IMR-90 (cell line): Measurements from ENCODE around the gene ARAP3. TPM values are rescaled to one million over a fixed set of nuclear protein-coding genes. Genes with fewer than 3 reads are reported as not detected.

Source experiments
- ATAC-seq: fragments of 200-7000 bp; cut with Tn5 transposase; 2 replicates; pipeline ENCODE4 v1.9.1; 2020; ENCODE audit warnings: low read depth, mild to moderate bottlenecking, moderate library complexity
- BruUV-seq: library from RNA; stranded (reverse); fragments of 400-500 nt; replicated peaks from 2 replicates; lab custom pipeline; 2021; lab: Mats Ljungman, UMichigan
- CTCF ChIA-PET: fragments of 300-600 bp; formaldehyde crosslinking; extraction: SDS; loops from one replicate; lab custom pipeline; 2021; ENCODE audit warnings: antibody characterized with exemption; lab: Yijun Ruan, JAX
- POLR2A ChIA-PET: fragments of 300-600 bp; sonication (Branson Sonifier 250); formaldehyde crosslinking; loops from one replicate; lab custom pipeline; 2022; ENCODE audit warnings: antibody characterized with exemption; ENCODE audit not compliant: unreplicated experiment; lab: Charles Lee
- DNase-seq: peaks from one replicate; pipeline ENCODE4 v3.0.0; 2013
- H2AFZ ChIP-seq: replicated peaks from 2 replicates; pipeline ENCODE3; 2013; ENCODE audit warnings: low read length, mild to moderate bottlenecking; ENCODE audit not compliant: poor library complexity
- H2AK5ac ChIP-seq: 2 replicates; pipeline ENCODE4 v1.6.1; 2013; ENCODE audit warnings: low read depth, low read length, inconsistent platforms
- H2AK9ac ChIP-seq: replicated peaks from 2 replicates; pipeline ENCODE3; 2013; ENCODE audit warnings: mild to moderate bottlenecking, low read depth, low read length, moderate library complexity; ENCODE audit not compliant: poor library complexity
- H2BK120ac ChIP-seq: 2 replicates; pipeline ENCODE4 v1.6.1; 2013; ENCODE audit warnings: low read depth, low read length, inconsistent platforms
- H2BK15ac ChIP-seq: 3 replicates; pipeline ENCODE4 v1.6.1; 2013; ENCODE audit warnings: low read depth, low read length, inconsistent platforms
- H2BK20ac ChIP-seq: 2 replicates; pipeline ENCODE4 v1.6.1; 2013; ENCODE audit warnings: low read depth, mild to moderate bottlenecking, inconsistent platforms, low read length, moderate library complexity
- H2BK5ac ChIP-seq: 2 replicates; pipeline ENCODE4 v1.6.1; 2013; ENCODE audit warnings: mild to moderate bottlenecking, low read depth, low read length, inconsistent platforms; ENCODE audit not compliant: poor library complexity, severe bottlenecking
- H3K14ac ChIP-seq: replicated peaks from 2 replicates; pipeline ENCODE4 v1.6.1; 2013; ENCODE audit warnings: low read depth, low read length, inconsistent platforms
- H3K18ac ChIP-seq: 2 replicates; pipeline ENCODE4 v1.6.1; 2013; ENCODE audit warnings: low read depth, low read length, control low read depth
- H3K23ac ChIP-seq: 2 replicates; pipeline ENCODE4 v1.6.1; 2013; ENCODE audit warnings: low read depth, low read length, inconsistent platforms
- H3K27ac ChIP-seq: 2 replicates; pipeline ENCODE4 v1.5.1; 2013; ENCODE audit warnings: mild to moderate bottlenecking, control low read depth, low read length; ENCODE audit not compliant: insufficient read depth
- H3K27me3 ChIP-seq: 2 replicates; pipeline ENCODE4 v1.6.1; 2013; ENCODE audit warnings: low read length; ENCODE audit not compliant: control insufficient read depth, insufficient read depth
- H3K36me3 ChIP-seq: 2 replicates; pipeline ENCODE4 v1.6.1; 2013; ENCODE audit warnings: low read length, mixed read lengths; ENCODE audit not compliant: control insufficient read depth, insufficient read depth
- H3K4ac ChIP-seq: 2 replicates; pipeline ENCODE4 v1.6.1; 2013; ENCODE audit warnings: low read depth, low read length, inconsistent platforms
- H3K4me1 ChIP-seq: 2 replicates; pipeline ENCODE4 v1.6.1; 2013; ENCODE audit warnings: low read length, mixed read lengths; ENCODE audit not compliant: control insufficient read depth, insufficient read depth
- H3K4me2 ChIP-seq: 2 replicates; pipeline ENCODE4 v1.6.1; 2013; ENCODE audit warnings: low read depth, mild to moderate bottlenecking, control low read depth, low read length, moderate library complexity
- H3K4me3 ChIP-seq: 2 replicates; pipeline ENCODE4 v1.5.1; 2013; ENCODE audit warnings: low read depth, mild to moderate bottlenecking, control low read depth, low read length, moderate library complexity; ENCODE audit not compliant: insufficient read depth
- H3K56ac ChIP-seq: 2 replicates; pipeline ENCODE4 v1.6.1; 2013; ENCODE audit warnings: low read length, inconsistent platforms; ENCODE audit not compliant: insufficient read depth; ENCODE audit errors: extremely low read depth
- H3K79me1 ChIP-seq, 2 experiments: 2 replicates each; pipeline ENCODE4 v1.6.1; 2013; ENCODE audit warnings: low read length in 2 of 2, inconsistent platforms in 1 of 2, low read depth in 1 of 2
- H3K9ac ChIP-seq: 2 replicates; pipeline ENCODE4 v1.6.1; 2013; ENCODE audit warnings: low read depth, low read length, control low read depth
- H3K9me1 ChIP-seq: 2 replicates; pipeline ENCODE4 v1.6.1; 2013; ENCODE audit warnings: low read length, inconsistent platforms; ENCODE audit not compliant: insufficient read depth
- H3K9me3 ChIP-seq: 2 replicates; pipeline ENCODE4 v1.6.1; 2013; ENCODE audit warnings: low read length; ENCODE audit not compliant: control insufficient read depth, insufficient read depth
- H4K20me1 ChIP-seq: 2 replicates; pipeline ENCODE4 v1.6.1; 2013; ENCODE audit warnings: low read length, inconsistent platforms; ENCODE audit not compliant: insufficient read depth
- H4K5ac ChIP-seq: 2 replicates; pipeline ENCODE4 v1.6.1; 2013; ENCODE audit warnings: mild to moderate bottlenecking, low read depth, low read length, control low read depth
- H4K8ac ChIP-seq, 2 experiments: 2 replicates each; pipeline ENCODE4 v1.6.1; 2013; ENCODE audit warnings: low read depth in 2 of 2, low read length in 2 of 2, control low read depth in 1 of 2, inconsistent platforms in 1 of 2
- H4K91ac ChIP-seq: 2 replicates; pipeline ENCODE4 v1.6.1; 2013; ENCODE audit warnings: low read depth, low read length, inconsistent platforms; ENCODE audit not compliant: insufficient read depth
- BHLHE40 ChIP-seq: fragments of 150-350 bp; IDR thresholded peaks from 2 replicates; pipeline ENCODE4 v1.6.1; 2016; ENCODE audit warnings: mild to moderate bottlenecking, low read depth, low read length
- CEBPB ChIP-seq: IDR thresholded peaks from 2 replicates; pipeline ENCODE4 v1.6.1; 2012; ENCODE audit warnings: low read depth, low read length, improper control_type of control experiment
- CHD1 ChIP-seq: IDR thresholded peaks from 2 replicates; pipeline ENCODE4 v1.6.1; 2012; ENCODE audit warnings: low read depth, low read length, improper control_type of control experiment
- FOS ChIP-seq: fragments of 150-350 bp; IDR thresholded peaks from 2 replicates; pipeline ENCODE4 v1.6.1; 2016; ENCODE audit warnings: low read depth, low read length
- MAFK ChIP-seq: IDR thresholded peaks from 2 replicates; pipeline ENCODE4 v1.6.1; 2012; ENCODE audit warnings: low read depth, low read length, improper control_type of control experiment
- NFE2L2 ChIP-seq: fragments of 150-350 bp; IDR thresholded peaks from 2 replicates; pipeline ENCODE4 v1.6.1; 2016; ENCODE audit warnings: low read depth, mild to moderate bottlenecking, low read length
- POLR2A ChIP-seq: IDR thresholded peaks from 2 replicates; pipeline ENCODE4 v1.6.1; 2012; ENCODE audit warnings: mild to moderate bottlenecking, low read depth, low read length
- RAD21 ChIP-seq: IDR thresholded peaks from 2 replicates; pipeline ENCODE4 v1.6.1; 2012; ENCODE audit warnings: low read length, improper control_type of control experiment
- RCOR1 ChIP-seq: IDR thresholded peaks from 2 replicates; pipeline ENCODE4 v1.6.1; 2012; ENCODE audit warnings: mild to moderate bottlenecking, low read length, improper control_type of control experiment; ENCODE audit not compliant: insufficient replicate concordance
- RFX5 ChIP-seq: IDR thresholded peaks from 2 replicates; pipeline ENCODE4 v1.8.0; 2012; ENCODE audit warnings: low read depth, mild to moderate bottlenecking, low read length, moderate library complexity
- SMC3 ChIP-seq: fragments of 150-350 bp; IDR thresholded peaks from 2 replicates; pipeline ENCODE4 v1.6.1; 2016; ENCODE audit warnings: low read depth, mild to moderate bottlenecking, antibody characterized with exemption, low read length, moderate library complexity
- WGBS, 2 experiments: methylation state at CpG; one replicate each; pipeline versions ENCODE4 v1.1.5 to v1.1.7; 2013; ENCODE audit warnings: missing lambda C conversion rate in 2 of 2; ENCODE audit not compliant: insufficient read length in 1 of 2; ENCODE audit errors: extremely low coverage in 2 of 2; 5-methylcytosine and 5-hydroxymethylcytosine counted together
- dilution Hi-C: fragments of 300-500 bp; cut with HindIII; formaldehyde crosslinking; loops from one replicate; pipeline ENCODE4 v1.14.3; 2018; ENCODE audit warnings: low sequenced_read_pairs; ENCODE audit not compliant: unreplicated experiment
- in situ Hi-C: fragments of 300-500 bp; cut with MboI; formaldehyde crosslinking; loops from 3 replicates; pipeline ENCODE4 v1.14.3; 2019; ENCODE audit warnings: low sequenced_read_pairs, inconsistent platforms, mixed read lengths
- intact Hi-C: fragments of 100-400 bp; cut with micrococcal nuclease; formaldehyde crosslinking; loops from 2 replicates; pipeline ENCODE4 v1.10.0; 2022
- polyA plus RNA-seq, 3 experiments: library from polyadenylated mRNA; depleted of rRNA; stranded (reverse); fragments of >200 nt; gene quantifications; 2 replicates each; pipeline ENCODE4 v1.2.3, GENCODE V29; 2012; ENCODE audit warnings: low replicate concordance in 1 of 3
- total RNA-seq: library from RNA; depleted of rRNA; stranded (reverse); fragments of >200 nt; gene quantifications from 2 replicates; pipeline ENCODE4 v1.2.3, GENCODE V29; 2012
- TF ChIP-seq, protein P1 (sequence below): conservative IDR thresholded peaks from 2 replicates; pipeline ENCODE4 v1.5.1; 2012; ENCODE audit warnings: mild to moderate bottlenecking, low read depth, low read length, improper control_type of control experiment
- TF ChIP-seq, protein P2 (sequence below): fragments of 150-350 bp; IDR thresholded peaks from 2 replicates; pipeline ENCODE4 v1.6.1; 2016; ENCODE audit warnings: low read depth, mild to moderate bottlenecking, low read length, moderate library complexity, borderline replicate concordance

Gene ARAP3
- total and polyA plus RNA-seq, 2 of the 4 experiments (the other 2 are of a cell fraction) = 2.2 to 6.9 TPM

DNA sequence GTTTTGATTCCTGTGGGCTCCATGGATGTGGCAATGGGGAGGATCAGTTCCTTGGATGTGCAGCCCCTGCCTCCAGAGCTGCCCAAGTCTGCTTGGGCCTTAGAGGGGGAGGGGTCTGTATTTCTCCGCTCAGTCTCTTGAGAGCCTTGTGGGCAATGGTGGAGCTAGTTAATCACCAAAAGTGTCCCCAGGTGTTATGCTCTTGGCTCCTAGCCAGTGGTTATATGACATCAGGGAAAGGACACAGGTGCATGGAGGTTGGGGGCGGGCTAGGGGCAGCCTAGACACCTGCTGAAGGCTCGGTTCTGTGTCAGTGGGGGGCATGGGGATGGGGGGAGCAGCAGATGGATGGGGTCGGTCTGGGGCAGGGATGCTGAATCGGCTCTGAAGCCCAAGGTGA, 12.4 kb upstream of the ARAP3 start:
- H2BK15ac ChIP-seq = no peak overlapping the region
- no peak overlapping the region for H3K27ac ChIP-seq
- no peak overlapping the region for H2BK120ac ChIP-seq
- H3K23ac ChIP-seq = no peak overlapping the region
- H4K8ac ChIP-seq = no peak overlapping the region
- no peak overlapping the region for H3K56ac ChIP-seq
- intact Hi-C loops = loop anchor here (5.0 kb wide), 1 partner anchor 448 kb away; no protein-coding TSS in a partner anchor
- H2BK20ac ChIP-seq = no peak overlapping the region
- peaks cover 60% of the 10 kb centered on the region for H3K27me3 ChIP-seq
- H3K36me3 ChIP-seq = no peaks in the 10 kb centered on the region
- in situ Hi-C loops = loop anchor here (5.0 to 25.0 kb wide), 2 partner anchors 263 to 418 kb away; partner anchors contain the start of genes NDFIP1 and PCDH12
- H3K4ac ChIP-seq = no peak overlapping the region
- no peak overlapping the region for H3K4me3 ChIP-seq
- H3K4me2 ChIP-seq = no peak overlapping the region
- H3K4me1 ChIP-seq = no peaks in the 10 kb centered on the region; the same call in 1 of the 2 replicates
- H3K9ac ChIP-seq = no peak overlapping the region
- CTCF ChIA-PET = interaction anchor here (0.7 to 4.7 kb wide), 4 partner anchors 113 to 275 kb away, joined by 4 to 31 read pairs (median 15); partner anchors contain the start of genes PCDH1 and RNF14
- no peak overlapping the region for H4K91ac ChIP-seq
- H3K9me3 ChIP-seq = no peaks in the 10 kb centered on the region
- WGBS, 2 experiments = 100% methylated on average over 1 of the region's 5 CpGs; no CpG with 5 or more reads in 1 of the 2 experiments
- TF ChIP-seq NFE2L2 (no peak), BHLHE40 (no peak), SMC3 (no peak), RCOR1 (no peak), CHD1 (no peak), POLR2A (no peak), MAFK (no peak), RAD21 (no peak), FOS (no peak), RFX5 (no peak), CEBPB (no peak)
- TF ChIP-seq, protein P1, sequence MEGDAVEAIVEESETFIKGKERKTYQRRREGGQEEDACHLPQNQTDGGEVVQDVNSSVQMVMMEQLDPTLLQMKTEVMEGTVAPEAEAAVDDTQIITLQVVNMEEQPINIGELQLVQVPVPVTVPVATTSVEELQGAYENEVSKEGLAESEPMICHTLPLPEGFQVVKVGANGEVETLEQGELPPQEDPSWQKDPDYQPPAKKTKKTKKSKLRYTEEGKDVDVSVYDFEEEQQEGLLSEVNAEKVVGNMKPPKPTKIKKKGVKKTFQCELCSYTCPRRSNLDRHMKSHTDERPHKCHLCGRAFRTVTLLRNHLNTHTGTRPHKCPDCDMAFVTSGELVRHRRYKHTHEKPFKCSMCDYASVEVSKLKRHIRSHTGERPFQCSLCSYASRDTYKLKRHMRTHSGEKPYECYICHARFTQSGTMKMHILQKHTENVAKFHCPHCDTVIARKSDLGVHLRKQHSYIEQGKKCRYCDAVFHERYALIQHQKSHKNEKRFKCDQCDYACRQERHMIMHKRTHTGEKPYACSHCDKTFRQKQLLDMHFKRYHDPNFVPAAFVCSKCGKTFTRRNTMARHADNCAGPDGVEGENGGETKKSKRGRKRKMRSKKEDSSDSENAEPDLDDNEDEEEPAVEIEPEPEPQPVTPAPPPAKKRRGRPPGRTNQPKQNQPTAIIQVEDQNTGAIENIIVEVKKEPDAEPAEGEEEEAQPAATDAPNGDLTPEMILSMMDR = no peak
- TF ChIP-seq, protein P2, sequence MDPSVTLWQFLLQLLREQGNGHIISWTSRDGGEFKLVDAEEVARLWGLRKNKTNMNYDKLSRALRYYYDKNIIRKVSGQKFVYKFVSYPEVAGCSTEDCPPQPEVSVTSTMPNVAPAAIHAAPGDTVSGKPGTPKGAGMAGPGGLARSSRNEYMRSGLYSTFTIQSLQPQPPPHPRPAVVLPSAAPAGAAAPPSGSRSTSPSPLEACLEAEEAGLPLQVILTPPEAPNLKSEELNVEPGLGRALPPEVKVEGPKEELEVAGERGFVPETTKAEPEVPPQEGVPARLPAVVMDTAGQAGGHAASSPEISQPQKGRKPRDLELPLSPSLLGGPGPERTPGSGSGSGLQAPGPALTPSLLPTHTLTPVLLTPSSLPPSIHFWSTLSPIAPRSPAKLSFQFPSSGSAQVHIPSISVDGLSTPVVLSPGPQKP = no peak
- BruUV-seq = no TSS peak
- no peak overlapping the region for H3K14ac ChIP-seq
- no peak overlapping the region for H4K5ac ChIP-seq
- no peak for DNase-seq
- POLR2A ChIA-PET = no interaction called here
- dilution Hi-C loops = no loop called here
- no peak overlapping the region for H2AFZ ChIP-seq
- no peak overlapping the region for H3K18ac ChIP-seq
- ATAC-seq = no peak
- no peak overlapping the region for H2AK5ac ChIP-seq
- no peak overlapping the region for H2BK5ac ChIP-seq
- no peaks in the 10 kb centered on the region for H3K79me1 ChIP-seq
- no peaks in the 10 kb centered on the region for H4K20me1 ChIP-seq
- H2AK9ac ChIP-seq = no peak overlapping the region
- no peaks in the 10 kb centered on the region for H3K9me1 ChIP-seq
